Fibroblast of skin of abdomen (primary cell): Measurements from ENCODE around the gene ARF1.
A peak's percentile ranks its signal among the peaks of the same experiment; 100 is the strongest.
"Not testable (repeated sequence)": the region's sequence is repeated elsewhere in the genome, so short reads cannot be mapped to it uniquely, and the experiment has no call there.

Experiments used
- DNase-seq: peaks from one replicate; pipeline ENCODE4 v3.0.0-alpha.2; 2013

The ARF1 gene

DNA sequence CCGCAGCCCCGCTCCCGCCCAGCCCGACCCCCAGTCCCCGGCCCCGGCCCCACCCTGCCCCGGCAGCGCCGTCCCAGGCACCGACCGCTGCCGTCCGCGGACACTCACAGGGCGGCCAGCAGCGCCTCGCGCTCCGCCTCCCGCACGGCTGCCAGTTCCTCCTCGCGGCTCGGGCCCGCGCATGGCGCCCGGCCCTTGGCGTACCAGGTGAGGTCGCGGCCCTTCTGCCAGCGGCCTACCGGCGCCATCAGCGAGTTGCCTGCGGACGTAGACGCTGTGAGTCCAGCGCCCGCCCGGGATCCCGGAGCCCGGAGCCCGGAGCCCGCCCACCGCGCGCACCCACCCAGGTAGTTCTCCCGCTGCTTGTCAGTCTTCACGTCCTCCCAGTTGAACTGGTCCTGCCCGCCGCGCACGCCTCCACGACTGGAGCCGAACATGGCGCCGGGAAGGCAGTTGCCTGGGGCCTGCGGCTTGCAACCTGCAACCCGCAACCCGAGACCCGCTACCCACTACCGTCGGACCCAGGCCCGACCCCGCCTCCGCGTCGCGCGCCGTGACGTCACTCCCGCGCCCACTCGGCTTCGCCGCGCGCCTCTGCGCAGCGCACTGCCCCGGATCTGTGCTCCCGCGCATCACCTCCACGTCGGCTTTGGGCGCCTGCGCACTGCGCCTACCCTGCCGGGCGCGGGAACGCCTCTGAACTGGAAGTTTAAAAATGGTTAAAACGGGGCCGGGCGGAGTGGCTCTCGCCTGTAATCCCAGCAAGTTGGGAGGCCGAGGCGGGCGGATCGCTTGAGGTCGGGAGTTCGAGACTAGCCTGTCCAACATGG lies 20.5 kb downstream of the ARF1 start, which contains the start of gene C1orf35:
Gene C1orf35 (minus strand): TSS at position 535 of the 830 bp plus-strand sequence. CDS start 98 bp downstream, at position 437.
- DNase-seq = peak; percentile 92

DNA sequence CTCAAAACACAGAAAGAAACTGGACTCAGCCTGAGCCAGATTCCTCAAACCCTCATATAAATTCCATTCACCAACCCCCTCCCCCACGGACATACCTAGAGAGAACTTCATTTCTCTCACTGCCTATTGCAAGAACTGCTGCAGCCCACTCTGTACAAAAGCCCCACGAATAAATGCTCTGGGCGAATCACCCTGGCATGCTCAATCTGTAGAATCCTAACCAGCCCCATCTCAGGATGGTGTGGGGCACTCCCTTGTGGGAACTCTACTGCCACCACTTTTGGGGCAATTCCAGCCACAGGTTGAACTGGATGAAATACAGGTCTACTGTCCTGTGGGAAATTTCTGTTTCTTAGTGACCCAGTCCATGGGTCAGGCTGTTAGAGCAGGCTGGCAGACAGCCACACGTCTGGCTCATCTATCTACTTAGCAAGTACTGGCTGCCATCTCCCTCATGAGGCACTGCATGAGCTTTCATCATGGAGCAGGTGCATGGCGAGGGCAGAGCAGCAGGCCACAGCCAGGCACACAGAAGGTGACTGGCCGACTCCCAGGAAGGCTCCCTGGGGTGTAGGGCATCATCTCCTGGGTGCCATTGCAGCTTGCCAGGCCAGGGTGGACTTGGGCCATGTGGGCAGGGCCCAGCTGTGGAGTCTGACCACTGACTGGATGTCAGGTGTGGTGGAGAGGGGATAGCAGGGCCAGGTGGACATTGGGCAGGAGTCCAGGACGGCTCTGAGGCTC lies 22.2 kb downstream of the ARF1 start:
- DNase-seq = no peak

DNA sequence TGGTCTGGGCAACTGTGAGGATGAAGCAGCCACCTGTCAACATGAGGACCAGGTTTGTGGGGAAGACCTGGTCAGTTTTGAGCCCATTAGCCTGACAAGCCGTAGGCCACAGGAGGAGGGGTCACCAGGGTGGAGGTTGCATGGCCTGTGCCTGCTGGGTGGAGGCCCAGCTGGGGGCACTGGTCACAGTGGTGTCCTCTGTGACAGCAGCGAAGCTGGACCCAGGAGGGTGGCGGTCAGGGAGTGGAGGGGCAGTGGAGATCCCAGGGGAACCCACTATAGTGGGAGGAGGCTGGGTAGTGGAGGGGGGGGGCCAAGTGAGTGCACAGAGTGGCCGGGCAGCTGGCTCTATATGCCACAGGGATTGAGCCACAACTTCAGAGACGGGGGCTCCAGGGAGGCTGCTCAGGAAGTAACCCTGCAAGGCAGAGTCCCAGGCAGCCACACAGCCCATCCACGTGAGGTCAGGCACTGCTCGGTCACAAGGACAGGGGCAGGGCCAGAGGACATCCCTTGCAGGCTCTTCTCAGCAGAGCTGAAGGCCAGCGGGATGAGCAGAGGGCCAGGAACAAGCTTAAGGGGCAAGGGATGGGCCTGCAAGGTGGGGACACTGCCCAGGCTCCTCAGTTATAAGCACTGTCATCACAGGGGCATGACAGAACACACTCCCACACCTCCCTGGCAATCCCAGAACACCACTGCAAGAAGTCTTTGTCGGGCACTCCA lies 22.9 kb downstream of the ARF1 start:
- DNase-seq = no peak

DNA sequence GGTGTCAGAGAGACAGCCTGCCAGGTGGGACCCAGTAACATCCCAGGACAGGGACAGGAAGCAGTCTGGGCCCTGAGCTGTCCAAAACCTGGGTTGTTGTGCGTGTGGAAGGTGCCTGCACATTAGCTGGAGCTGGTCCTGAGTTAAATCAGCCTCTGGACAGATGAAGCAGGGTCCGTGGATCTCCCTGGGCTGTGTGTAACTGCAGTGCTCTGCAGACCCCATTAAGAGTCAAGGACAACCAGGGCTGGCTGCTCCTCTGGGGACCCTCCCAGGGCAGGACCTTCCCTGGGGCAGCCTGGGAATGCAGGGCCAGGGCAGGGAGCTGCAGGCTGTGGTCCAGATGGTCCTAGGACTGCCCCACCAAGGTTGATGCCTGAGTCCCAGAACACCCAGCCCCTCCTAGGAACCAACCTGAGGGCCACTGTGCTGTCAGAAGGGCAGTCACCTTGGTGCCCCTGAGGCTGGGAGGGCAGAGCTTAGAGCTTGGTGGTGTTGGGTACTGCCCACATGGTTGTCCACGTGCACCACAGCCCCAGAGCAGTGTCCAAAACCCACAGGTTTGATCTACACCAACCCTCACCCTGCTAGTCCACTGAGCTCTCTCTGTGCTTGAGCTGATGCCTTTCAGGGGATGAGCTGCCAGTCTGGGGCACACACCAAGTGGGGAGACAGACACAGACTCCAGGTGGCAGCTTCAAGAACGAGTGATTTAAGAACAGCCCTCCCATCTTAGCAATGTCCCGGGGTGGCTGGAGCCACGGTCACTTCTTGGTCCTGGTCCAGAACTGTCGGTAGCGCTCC lies 23.7 kb downstream of the ARF1 start:
- no peak for DNase-seq

DNA sequence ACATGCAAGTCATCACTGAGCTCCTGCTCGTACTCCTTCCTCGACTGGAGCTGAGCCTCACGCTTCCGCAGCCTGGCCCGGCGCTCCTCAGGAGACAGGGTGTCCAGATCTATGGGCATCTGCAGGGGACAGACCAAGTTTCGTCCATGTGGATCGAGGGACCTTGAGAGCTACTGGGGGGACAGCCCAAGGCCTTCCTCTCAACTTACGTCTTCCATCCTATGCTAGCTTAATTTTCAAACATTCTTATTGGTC lies 24.2 kb downstream of the ARF1 start:
- no peak for DNase-seq

DNA sequence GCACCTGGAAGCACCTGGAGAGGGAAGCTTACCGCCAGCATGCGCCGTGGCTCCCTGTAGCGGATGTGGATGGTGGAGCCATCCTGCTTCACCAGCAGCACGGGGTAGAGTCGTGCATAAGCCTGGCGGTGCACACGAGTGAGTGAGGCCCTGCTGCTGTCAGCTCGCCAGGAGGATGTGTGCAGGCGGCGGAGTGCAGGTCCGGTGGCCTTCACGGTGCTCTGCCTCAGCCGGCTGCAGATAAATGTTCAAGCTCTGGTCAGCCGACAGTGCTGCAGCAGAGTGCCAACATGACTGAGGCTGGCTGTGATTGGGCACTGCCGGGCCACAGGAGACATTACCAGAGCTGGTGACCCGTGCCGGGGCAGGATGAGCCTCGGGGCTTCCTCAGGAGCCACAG lies 25.1 kb downstream of the ARF1 start:
- no peak for DNase-seq

DNA sequence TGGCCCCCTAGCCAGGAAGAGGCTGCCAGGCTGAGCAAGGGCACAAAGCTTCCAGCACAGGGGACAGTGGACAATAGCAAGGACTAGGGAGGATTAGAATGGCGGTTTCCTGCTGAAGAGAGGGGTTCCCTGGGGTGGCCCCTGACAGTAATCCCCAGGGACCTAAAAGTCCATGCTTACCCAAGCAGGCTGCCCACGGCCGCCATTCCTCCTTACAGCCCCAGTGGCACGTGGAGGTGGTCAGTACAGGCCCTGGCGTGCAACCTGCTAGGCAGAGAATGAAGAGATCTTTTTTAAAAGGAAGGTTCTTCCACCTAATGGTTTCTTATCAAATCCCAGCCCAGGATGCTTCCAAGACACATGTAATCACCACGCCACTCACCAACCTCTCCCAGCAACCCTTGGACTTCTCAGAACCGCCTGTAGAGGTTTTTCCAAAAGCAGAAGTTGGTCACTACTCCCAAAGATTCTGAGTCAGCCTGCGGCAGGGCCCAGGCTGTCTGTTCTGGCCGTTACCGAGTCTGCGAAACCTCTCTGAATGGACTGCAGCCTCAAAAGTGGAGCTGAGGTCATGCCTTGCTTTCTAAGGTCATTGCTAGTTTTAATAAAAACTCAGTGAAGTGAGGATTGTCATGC lies 25.7 kb downstream of the ARF1 start:
- no peak for DNase-seq

DNA sequence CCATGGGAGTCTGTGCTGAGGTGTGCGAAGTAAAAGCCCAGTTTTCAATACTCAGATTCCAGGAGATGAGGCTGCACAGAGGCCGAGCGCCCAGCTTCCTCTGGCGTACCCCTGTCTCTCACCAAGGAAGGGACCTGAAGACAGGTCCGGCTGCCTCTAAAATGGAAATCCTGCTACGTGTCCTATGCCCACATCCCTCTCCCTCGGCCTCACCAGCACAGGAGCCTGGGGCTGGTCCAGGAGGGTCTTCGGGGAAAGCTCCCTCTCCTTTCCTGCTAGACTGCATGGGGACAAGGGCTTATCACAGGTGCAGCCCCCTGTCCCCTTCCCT lies 26.2 kb downstream of the ARF1 start:
- no peak for DNase-seq

DNA sequence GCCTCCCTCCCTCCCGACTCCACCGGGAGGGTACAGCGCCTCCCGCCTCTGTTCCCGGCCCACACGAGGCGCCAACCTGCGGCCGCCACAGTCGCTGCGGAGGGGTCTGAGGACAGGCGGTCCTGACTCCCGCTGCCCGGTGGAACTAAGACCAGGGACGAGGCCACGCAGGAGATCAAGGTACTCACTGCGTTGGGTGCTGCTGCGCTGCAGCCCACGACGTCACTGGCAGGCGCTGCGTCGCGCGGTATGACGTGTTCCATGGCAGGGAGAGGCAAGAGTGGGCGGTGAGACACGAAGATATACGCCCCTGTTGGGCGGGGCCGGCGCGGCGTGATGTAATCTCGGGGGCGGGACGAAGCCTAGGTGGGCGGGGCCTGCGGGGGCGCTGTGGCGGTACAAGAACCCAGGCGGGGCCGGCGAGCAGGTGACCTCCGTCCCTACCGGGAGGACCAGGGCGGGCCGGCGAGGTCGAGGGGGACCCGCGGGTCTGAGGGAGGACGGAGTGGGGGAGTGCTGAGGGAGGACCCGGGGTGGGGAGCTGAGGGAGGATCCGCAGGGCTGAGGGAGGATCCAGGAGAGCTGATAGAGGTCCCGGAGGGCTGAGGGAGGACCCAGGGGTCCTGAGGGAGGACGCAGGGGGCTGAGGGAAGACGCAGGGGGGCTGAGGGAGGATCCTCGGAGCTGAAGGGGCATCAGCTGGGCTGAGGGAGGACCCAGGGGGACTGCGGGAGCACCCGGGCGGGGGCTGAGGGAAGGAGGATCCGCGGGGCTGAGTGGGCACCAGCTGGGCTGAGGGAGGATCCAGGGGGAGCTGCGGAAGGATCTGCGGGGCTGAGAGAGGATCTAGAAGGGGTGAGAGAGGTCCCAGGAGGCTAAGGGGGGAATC lies 26.8 kb downstream of the ARF1 start, which contains the start of gene MRPL55:
Gene MRPL55 (minus strand): TSS at position 227 of the 889 bp plus-strand sequence. CDS start 1,039 bp downstream, outside the sequence.
- peak; percentile 96 for DNase-seq

DNA sequence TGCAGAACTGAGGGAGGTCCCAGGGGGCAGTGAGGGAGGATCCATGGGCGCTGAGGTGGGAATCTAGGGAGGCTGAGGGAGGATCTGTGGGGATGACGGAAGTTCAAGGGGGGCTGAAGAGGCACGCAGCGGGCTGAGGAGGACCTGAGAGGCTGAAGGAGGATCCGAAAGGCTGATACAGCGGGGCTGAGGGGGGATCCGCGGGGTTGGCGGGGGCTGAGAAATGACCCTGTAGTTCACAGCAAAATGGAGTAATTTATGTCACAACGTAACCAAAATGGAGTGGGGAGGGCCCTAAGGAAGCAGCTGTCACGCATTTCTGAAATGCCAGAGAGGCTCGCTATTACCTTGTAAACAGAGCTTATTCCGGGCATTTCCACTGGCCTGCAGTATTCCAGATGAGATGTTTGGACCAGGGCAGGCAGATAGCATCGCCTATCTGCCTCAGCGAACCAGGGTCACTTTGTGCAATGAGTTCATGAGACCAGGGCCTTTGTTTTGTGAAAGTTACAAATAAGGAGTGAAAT lies 27.5 kb downstream of the ARF1 start:
- DNase-seq = no peak

DNA sequence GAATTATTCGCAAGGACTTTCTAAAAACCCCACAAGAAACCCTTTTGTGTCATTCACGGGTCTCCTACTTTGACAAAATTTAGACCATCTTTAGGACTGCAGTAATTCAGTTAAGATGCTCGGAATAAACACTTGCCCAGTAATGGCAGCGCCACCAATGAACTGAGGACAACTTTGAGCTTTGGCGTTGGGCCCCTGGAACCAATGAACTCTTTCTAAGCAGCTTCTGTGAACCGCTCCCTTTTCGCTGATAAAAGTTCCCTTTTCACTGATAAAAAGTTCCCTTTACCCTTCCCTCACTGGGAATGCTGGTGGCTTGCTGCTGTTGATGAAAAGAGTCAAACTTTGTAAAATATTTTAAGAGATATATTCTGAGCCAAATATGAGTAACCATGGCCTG lies 28.0 kb downstream of the ARF1 start:
- no peak for DNase-seq

DNA sequence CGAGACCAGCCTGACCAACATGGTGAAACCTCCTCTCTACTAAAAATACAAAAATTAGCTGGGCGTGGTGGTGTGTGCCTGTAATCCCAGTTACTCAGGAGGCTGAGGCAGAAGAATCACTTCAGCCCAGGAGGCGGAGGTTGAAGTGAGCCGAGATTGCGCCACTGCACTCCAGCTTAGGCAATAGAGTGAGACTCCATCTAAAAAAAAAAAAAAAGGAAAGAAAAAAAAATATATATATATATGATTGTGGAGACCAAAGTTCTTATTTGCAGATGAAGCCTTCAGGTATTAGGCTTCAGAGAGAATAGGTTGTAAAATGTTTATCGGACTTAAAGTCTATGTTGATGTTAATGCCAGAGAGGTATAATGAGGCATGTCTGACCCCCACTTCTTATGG lies 28.8 kb downstream of the ARF1 start:
- not testable (repeated sequence) for DNase-seq

DNA sequence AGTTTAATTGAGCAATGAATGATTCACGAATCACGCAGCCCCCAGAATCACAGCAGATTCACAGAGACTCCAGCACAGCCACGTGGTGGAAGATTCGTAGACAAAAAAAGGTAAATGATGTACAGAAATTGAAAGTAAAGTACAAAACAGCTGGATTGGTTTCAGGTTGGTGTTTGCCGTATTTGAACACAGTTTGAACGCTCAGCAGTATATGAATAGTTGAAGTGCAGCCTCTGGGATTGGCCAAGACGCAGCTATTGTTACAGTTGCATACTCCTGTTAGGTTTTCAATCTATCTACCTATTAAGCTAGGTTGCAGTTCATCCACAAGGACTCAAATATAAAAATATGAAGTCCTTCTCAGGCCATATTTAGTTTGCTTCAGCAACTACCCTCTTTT lies 29.7 kb downstream of the ARF1 start:
- DNase-seq = no peak

DNA sequence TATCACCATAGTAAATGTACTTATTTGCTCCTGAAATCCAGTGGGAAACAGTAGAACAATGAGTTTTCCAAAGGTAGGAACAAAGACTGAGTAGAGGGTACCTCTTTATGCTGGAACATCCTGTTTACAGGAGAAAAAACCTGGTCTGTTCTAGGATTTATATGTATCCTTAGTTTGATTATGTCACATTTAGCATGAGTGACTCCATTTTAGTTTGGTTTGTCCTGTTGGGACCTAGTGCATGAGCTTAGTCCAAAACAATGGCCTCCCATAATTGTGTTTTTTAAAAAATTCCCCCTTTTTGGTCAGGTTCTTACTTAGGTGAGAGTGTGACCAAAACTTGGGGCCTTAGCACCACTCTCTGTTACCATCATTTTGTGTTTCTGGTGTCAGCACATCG lies 30.1 kb downstream of the ARF1 start:
- DNase-seq = no peak

DNA sequence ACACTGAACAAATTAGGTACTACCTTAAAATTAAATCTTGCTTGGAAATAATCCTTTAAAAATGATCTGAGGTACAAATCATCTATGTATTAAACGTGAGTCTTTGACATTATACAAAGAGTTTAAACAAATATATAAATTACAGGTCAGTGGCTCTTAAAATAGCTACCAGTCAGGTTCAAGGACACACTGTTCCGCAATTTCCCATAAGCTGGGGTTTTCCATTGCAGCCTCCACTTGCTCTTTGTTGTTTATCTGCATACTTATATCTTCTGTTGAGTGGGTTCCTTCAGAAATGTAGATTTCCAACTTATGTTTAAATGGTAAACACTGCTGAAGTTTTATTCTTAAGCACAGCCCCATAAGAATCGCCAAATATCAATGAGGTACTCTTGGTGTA lies 32.3 kb downstream of the ARF1 start:
- DNase-seq = no peak

DNA sequence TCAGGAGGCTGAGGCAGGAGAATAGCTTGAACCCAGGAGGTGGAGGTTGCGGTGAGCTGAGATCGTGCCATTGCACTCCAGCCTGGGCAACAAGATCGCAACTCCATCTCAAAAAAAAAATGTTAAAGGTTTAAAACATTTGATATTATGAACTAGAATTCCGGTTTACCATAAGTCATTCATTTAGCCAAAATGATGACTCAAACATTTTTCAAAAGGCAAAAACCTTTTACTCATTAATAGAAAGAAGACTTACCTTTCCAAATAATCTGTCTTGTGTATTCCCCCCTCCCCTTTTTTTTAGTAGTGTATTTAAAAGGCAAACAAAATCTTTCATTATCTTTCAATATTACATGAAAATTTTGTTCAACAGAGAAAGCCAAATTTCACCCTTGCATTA lies 34.8 kb downstream of the ARF1 start:
- DNase-seq = no peak

DNA sequence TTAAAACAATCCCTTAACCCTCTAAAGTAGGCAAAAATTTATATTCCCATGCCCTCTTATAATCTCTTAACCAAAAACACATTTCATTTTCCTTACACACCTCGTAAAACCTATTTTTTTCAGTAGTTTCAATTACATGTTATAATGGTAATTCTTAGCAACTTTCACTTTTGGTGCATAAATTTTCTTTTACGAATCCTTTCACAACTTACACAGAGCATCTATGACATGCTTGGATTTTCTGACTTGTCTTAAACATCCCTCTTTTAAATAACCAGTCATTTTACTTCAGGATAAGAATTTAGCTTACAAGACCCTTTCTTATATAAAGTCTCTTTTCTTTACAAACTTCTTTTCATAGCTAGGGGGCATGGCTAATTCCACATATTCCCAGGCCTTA lies 35.5 kb downstream of the ARF1 start:
- DNase-seq = no peak

DNA sequence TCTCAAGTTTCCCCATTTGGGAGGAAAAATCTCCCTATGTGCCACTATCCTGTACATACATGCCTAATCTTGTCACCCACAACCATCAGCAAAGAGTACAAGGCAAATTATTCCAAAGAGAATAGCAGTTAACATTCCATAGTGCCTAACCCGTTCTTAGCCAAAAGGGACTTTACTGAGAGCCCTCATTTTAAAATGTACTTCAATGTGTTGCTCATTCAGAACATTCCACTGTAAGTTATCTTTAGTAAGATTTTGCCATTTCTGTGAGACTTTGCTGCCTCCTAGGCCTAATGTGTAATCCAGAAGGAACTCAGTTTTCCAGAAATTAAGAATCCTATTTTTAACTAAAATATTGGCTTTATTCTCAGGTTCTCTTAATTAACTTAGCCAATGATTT lies 37.8 kb downstream of the ARF1 start:
- no peak for DNase-seq

DNA sequence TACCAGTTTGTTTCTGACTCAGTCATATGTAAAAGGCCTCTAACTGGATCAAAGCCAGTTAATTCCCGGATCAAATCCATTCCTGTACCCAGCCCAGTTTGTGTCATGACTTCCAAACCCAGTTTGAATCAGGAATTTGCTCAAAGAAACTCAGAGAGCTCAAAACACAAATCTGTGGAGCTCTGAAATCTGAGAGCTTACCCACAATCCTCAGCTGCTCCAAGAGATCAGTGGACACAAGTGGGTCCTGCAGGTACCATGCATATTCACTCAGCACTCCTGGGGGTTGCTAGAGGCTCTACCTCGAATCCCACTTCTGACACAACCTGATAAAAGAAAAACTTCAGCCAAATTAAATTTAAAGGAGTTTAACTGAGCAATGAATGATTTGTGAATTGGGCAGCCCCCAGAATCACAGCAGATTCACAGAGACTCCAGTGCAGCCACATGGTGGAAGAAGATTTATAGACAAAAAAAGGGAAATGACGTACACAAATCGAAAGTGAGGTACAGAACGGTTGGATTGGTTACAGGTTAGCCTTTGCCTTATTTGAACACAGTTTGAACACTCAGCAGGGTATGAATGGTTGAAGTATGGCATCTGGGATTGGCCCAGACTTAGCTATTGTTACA lies 38.5 kb downstream of the ARF1 start:
- DNase-seq = no peak

DNA sequence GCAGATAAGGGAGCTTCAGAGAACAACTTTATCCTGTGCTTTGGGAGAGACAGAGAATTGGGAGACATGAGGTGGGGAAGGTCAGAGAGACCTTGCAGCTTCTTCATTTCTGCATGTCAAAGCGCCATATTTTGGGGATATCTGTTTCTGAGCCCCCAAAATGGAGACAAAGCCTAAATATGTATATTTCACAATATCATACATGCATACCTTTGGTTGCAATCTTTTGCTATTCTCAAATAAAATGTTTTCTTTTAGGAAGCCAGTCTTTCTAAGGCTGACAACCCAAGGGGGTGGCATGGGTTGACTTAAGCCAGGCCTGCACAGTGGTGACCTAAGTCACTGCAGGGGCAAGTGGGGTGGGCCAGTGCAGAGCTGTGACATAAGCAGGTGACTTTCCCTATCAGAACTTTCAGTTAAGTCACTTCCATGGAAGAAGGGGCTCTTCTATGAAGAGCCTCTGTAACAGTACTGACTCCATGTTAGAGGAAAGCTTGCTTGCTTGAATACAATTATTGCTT lies 40.5 kb downstream of the ARF1 start:
- no peak for DNase-seq
